Neural progenitor cell (in vitro differentiated cells): ENCODE results near the gene EEF2K.

Experiments used
- EZH2 ChIP-seq: fragments of 200-600 bp; sonication (generic); IDR thresholded peaks from 2 replicates; pipeline ENCODE4 v1.6.1; 2017; ENCODE audit warnings: antibody characterized with exemption, mild to moderate bottlenecking, moderate library complexity
- EZH2phosphoT487 ChIP-seq: fragments of 200-600 bp; sonication (generic); IDR thresholded peaks from 2 replicates; pipeline ENCODE4 v1.6.1; 2017; ENCODE audit warnings: antibody characterized with exemption
- TF ChIP-seq, protein P1 (sequence below): fragments of 200-600 bp; sonication (generic); IDR thresholded peaks from 2 replicates; pipeline ENCODE4 v1.5.1; 2017; ENCODE audit warnings: antibody characterized with exemption, mild to moderate bottlenecking

DNA sequence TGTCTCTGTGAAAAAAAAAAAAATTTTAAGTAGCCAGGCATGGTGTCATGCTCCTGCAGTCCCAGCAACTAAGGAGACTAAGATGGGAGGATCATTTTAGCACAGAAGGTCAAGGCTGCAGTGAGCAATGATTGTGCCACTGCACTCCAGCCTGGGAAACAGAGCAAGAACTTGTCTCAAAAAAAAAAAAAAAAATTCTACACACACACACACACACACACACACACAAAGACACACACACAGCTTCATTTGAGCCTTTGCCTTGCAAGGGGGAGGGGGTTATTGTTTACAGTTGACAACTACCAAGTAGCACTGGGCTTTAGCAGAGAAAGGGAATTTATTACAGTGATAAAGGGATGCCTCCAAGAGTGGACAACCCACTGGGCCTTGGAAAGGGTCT is 86.2 kb downstream of the EEF2K start:
- TF ChIP-seq, protein P1, sequence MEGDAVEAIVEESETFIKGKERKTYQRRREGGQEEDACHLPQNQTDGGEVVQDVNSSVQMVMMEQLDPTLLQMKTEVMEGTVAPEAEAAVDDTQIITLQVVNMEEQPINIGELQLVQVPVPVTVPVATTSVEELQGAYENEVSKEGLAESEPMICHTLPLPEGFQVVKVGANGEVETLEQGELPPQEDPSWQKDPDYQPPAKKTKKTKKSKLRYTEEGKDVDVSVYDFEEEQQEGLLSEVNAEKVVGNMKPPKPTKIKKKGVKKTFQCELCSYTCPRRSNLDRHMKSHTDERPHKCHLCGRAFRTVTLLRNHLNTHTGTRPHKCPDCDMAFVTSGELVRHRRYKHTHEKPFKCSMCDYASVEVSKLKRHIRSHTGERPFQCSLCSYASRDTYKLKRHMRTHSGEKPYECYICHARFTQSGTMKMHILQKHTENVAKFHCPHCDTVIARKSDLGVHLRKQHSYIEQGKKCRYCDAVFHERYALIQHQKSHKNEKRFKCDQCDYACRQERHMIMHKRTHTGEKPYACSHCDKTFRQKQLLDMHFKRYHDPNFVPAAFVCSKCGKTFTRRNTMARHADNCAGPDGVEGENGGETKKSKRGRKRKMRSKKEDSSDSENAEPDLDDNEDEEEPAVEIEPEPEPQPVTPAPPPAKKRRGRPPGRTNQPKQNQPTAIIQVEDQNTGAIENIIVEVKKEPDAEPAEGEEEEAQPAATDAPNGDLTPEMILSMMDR, result no peak
- TF ChIP-seq EZH2 (no peak), EZH2phosphoT487 (no peak)
